Activated naive CD4-positive, alpha-beta T cell treated with anti-CD3 and anti-CD28 coated beads, Interleukin-2, amount 50 U/mL, for 24 hours (primary cell): Measurements from ENCODE around the gene CWC27.
"Not testable (repeated sequence)": the region's sequence is repeated elsewhere in the genome, so short reads cannot be mapped to it uniquely, and the experiment has no call there.

Experiments used
- H3K27ac Mint-ChIP-seq: one replicate; pipeline ENCODE4 v1.8.0; 2021; ENCODE audit warnings: mild to moderate bottlenecking, mixed read lengths
- H3K27me3 Mint-ChIP-seq: one replicate; pipeline ENCODE4 v1.8.0; 2021; ENCODE audit warnings: mixed read lengths
- H3K36me3 Mint-ChIP-seq: one replicate; pipeline ENCODE4 v1.8.0; 2021; ENCODE audit warnings: mixed read lengths
- H3K4me1 Mint-ChIP-seq: one replicate; pipeline ENCODE4 v1.8.0; 2021; ENCODE audit warnings: mixed read lengths
- H3K4me3 Mint-ChIP-seq: one replicate; pipeline ENCODE4 v1.8.0; 2021; ENCODE audit warnings: mild to moderate bottlenecking, mixed read lengths
- H3K9me3 Mint-ChIP-seq: one replicate; pipeline ENCODE4 v1.8.0; 2021; ENCODE audit warnings: mixed read lengths

The CWC27 gene

GRCh38 chr5:64811050-64811640, 42.4 kb downstream of the CWC27 start:
- no peak overlapping the region for H3K4me3 Mint-ChIP-seq
- H3K27me3 Mint-ChIP-seq = no peaks in the 10 kb centered on the region
- H3K27ac Mint-ChIP-seq = no peak overlapping the region
- peaks cover 8% of the 10 kb centered on the region for H3K36me3 Mint-ChIP-seq
- no peaks in the 10 kb centered on the region for H3K4me1 Mint-ChIP-seq
- H3K9me3 Mint-ChIP-seq = no peaks in the 10 kb centered on the region

- no peaks in the 10 kb centered on the region for H3K9me3 Mint-ChIP-seq
- H3K27ac Mint-ChIP-seq = no peak overlapping the region
- peaks cover 3% of the 10 kb centered on the region for H3K36me3 Mint-ChIP-seq
- no peak overlapping the region for H3K4me3 Mint-ChIP-seq
- H3K27me3 Mint-ChIP-seq = no peaks in the 10 kb centered on the region
- peaks cover 4% of the 10 kb centered on the region for H3K4me1 Mint-ChIP-seq
These were observed 45.3 kb downstream of the CWC27 start for GRCh38 chr5:64814073-64814472.

GRCh38 chr5:64818245-64818644, 49.5 kb downstream of the CWC27 start:
- Mint-ChIP-seq H3K36me3 (peaks cover 12% of the 10 kb centered on the region), H3K4me1 (peaks cover 19% of the 10 kb centered on the region), H3K27me3 (no peaks in the 10 kb centered on the region), H3K9me3 (no peaks in the 10 kb centered on the region), H3K27ac (no peak overlapping the region), H3K4me3 (no peak overlapping the region)

- not testable (repeated sequence) for H3K4me3 Mint-ChIP-seq, H3K27ac Mint-ChIP-seq, H3K9me3 Mint-ChIP-seq, H3K27me3 Mint-ChIP-seq
- Mint-ChIP-seq H3K4me1 (peaks cover 19% of the 10 kb centered on the region), H3K36me3 (peaks cover 12% of the 10 kb centered on the region)
These were observed 50.6 kb downstream of the CWC27 start for GRCh38 chr5:64819345-64819744.

- peaks cover 12% of the 10 kb centered on the region for H3K36me3 Mint-ChIP-seq
- H3K27me3 Mint-ChIP-seq = no peaks in the 10 kb centered on the region
- peaks cover 15% of the 10 kb centered on the region for H3K4me1 Mint-ChIP-seq
- H3K4me3 Mint-ChIP-seq = no peak overlapping the region
- no peaks in the 10 kb centered on the region for H3K9me3 Mint-ChIP-seq
- H3K27ac Mint-ChIP-seq = no peak overlapping the region
These were observed 53.6 kb downstream of the CWC27 start for GRCh38 chr5:64822320-64822719.

- Mint-ChIP-seq H3K36me3 (peaks cover 10% of the 10 kb centered on the region), H3K27ac (no peak overlapping the region), H3K4me3 (no peak overlapping the region), H3K27me3 (no peaks in the 10 kb centered on the region), H3K9me3 (no peaks in the 10 kb centered on the region), H3K4me1 (peaks cover 9% of the 10 kb centered on the region)
These were observed 57.8 kb downstream of the CWC27 start for GRCh38 chr5:64826541-64826940.

- H3K4me1 Mint-ChIP-seq = no peaks in the 10 kb centered on the region
- H3K36me3 Mint-ChIP-seq = peaks cover 6% of the 10 kb centered on the region
- H3K27ac Mint-ChIP-seq = no peak overlapping the region
- H3K9me3 Mint-ChIP-seq = no peaks in the 10 kb centered on the region
- no peak overlapping the region for H3K4me3 Mint-ChIP-seq
- no peaks in the 10 kb centered on the region for H3K27me3 Mint-ChIP-seq
These were observed 59.0 kb downstream of the CWC27 start for GRCh38 chr5:64827703-64828102.

GRCh38 chr5:64830650-64831049, 61.9 kb downstream of the CWC27 start:
- H3K9me3 Mint-ChIP-seq, H3K27me3 Mint-ChIP-seq, H3K4me1 Mint-ChIP-seq, H3K27ac Mint-ChIP-seq, H3K4me3 Mint-ChIP-seq: not testable (repeated sequence)
- peaks cover 12% of the 10 kb centered on the region for H3K36me3 Mint-ChIP-seq

- Mint-ChIP-seq H3K27me3 (no peaks in the 10 kb centered on the region), H3K9me3 (no peaks in the 10 kb centered on the region), H3K27ac (no peak overlapping the region), H3K36me3 (peaks cover 16% of the 10 kb centered on the region), H3K4me1 (no peaks in the 10 kb centered on the region), H3K4me3 (no peak overlapping the region)
These were observed 63.3 kb downstream of the CWC27 start for GRCh38 chr5:64831996-64832395.

GRCh38 chr5:64834037-64834436, 65.3 kb downstream of the CWC27 start:
- Mint-ChIP-seq H3K4me3 (no peak overlapping the region), H3K27ac (no peak overlapping the region), H3K36me3 (peaks cover 21% of the 10 kb centered on the region), H3K4me1 (no peaks in the 10 kb centered on the region), H3K27me3 (no peaks in the 10 kb centered on the region), H3K9me3 (peaks cover under 1% of the 10 kb centered on the region)

- no peak overlapping the region for H3K27ac Mint-ChIP-seq
- peaks cover 23% of the 10 kb centered on the region for H3K36me3 Mint-ChIP-seq
- peaks cover 6% of the 10 kb centered on the region for H3K9me3 Mint-ChIP-seq
- no peaks in the 10 kb centered on the region for H3K27me3 Mint-ChIP-seq
- no peaks in the 10 kb centered on the region for H3K4me1 Mint-ChIP-seq
- no peak overlapping the region for H3K4me3 Mint-ChIP-seq
These were observed 65.9 kb downstream of the CWC27 start for GRCh38 chr5:64834611-64835010.

- Mint-ChIP-seq H3K36me3 (peaks cover 27% of the 10 kb centered on the region), H3K27me3 (no peaks in the 10 kb centered on the region), H3K4me3 (no peak overlapping the region), H3K27ac (no peak overlapping the region), H3K9me3 (peaks cover 10% of the 10 kb centered on the region), H3K4me1 (no peaks in the 10 kb centered on the region)
These were observed 66.5 kb downstream of the CWC27 start for GRCh38 chr5:64835266-64835665.

GRCh38 chr5:64836190-64836755, 67.5 kb downstream of the CWC27 start:
- no peaks in the 10 kb centered on the region for H3K27me3 Mint-ChIP-seq
- H3K36me3 Mint-ChIP-seq = peaks cover 37% of the 10 kb centered on the region
- no peak overlapping the region for H3K4me3 Mint-ChIP-seq
- no peaks in the 10 kb centered on the region for H3K4me1 Mint-ChIP-seq
- H3K27ac Mint-ChIP-seq = no peak overlapping the region
- H3K9me3 Mint-ChIP-seq = peaks cover 10% of the 10 kb centered on the region

GRCh38 chr5:64836786-64837185, 68.1 kb downstream of the CWC27 start:
- peaks cover 40% of the 10 kb centered on the region for H3K36me3 Mint-ChIP-seq
- H3K4me1 Mint-ChIP-seq = no peaks in the 10 kb centered on the region
- H3K9me3 Mint-ChIP-seq = peaks cover 10% of the 10 kb centered on the region
- no peak overlapping the region for H3K4me3 Mint-ChIP-seq
- H3K27ac Mint-ChIP-seq = no peak overlapping the region
- no peaks in the 10 kb centered on the region for H3K27me3 Mint-ChIP-seq

- Mint-ChIP-seq H3K4me1 (no peaks in the 10 kb centered on the region), H3K27me3 (no peaks in the 10 kb centered on the region), H3K36me3 (peaks cover 43% of the 10 kb centered on the region), H3K4me3 (no peak overlapping the region), H3K9me3 (peaks cover 10% of the 10 kb centered on the region), H3K27ac (no peak overlapping the region)
These were observed 69.6 kb downstream of the CWC27 start for GRCh38 chr5:64838376-64838775.

- H3K4me1 Mint-ChIP-seq = no peaks in the 10 kb centered on the region
- H3K4me3 Mint-ChIP-seq = no peak overlapping the region
- H3K36me3 Mint-ChIP-seq = peaks cover 41% of the 10 kb centered on the region
- peaks cover 10% of the 10 kb centered on the region for H3K9me3 Mint-ChIP-seq
- H3K27ac Mint-ChIP-seq = no peak overlapping the region
- no peaks in the 10 kb centered on the region for H3K27me3 Mint-ChIP-seq
These were observed 70.1 kb downstream of the CWC27 start for GRCh38 chr5:64838803-64839202.

- peaks cover 41% of the 10 kb centered on the region for H3K36me3 Mint-ChIP-seq
- no peak overlapping the region for H3K27ac Mint-ChIP-seq
- peaks cover 10% of the 10 kb centered on the region for H3K9me3 Mint-ChIP-seq
- no peaks in the 10 kb centered on the region for H3K27me3 Mint-ChIP-seq
- no peaks in the 10 kb centered on the region for H3K4me1 Mint-ChIP-seq
- no peak overlapping the region for H3K4me3 Mint-ChIP-seq
These were observed 71.2 kb downstream of the CWC27 start for GRCh38 chr5:64839936-64840335.
